GM21717 (cell line): Measurements from ENCODE around the gene KCNQ1.
A peak's percentile ranks its signal among the peaks of the same experiment; 100 is the strongest.

ENCODE experiments used
- ATAC-seq: cut with Tn5 transposase; IDR thresholded peaks from one replicate; pipeline ENCODE4 v1.9.1; 2021; ENCODE audit warnings: mild to moderate bottlenecking, moderate library complexity; ENCODE audit not compliant: unreplicated experiment

KCNQ1 gene, protein sequence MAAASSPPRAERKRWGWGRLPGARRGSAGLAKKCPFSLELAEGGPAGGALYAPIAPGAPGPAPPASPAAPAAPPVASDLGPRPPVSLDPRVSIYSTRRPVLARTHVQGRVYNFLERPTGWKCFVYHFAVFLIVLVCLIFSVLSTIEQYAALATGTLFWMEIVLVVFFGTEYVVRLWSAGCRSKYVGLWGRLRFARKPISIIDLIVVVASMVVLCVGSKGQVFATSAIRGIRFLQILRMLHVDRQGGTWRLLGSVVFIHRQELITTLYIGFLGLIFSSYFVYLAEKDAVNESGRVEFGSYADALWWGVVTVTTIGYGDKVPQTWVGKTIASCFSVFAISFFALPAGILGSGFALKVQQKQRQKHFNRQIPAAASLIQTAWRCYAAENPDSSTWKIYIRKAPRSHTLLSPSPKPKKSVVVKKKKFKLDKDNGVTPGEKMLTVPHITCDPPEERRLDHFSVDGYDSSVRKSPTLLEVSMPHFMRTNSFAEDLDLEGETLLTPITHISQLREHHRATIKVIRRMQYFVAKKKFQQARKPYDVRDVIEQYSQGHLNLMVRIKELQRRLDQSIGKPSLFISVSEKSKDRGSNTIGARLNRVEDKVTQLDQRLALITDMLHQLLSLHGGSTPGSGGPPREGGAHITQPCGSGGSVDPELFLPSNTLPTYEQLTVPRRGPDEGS

DNA sequence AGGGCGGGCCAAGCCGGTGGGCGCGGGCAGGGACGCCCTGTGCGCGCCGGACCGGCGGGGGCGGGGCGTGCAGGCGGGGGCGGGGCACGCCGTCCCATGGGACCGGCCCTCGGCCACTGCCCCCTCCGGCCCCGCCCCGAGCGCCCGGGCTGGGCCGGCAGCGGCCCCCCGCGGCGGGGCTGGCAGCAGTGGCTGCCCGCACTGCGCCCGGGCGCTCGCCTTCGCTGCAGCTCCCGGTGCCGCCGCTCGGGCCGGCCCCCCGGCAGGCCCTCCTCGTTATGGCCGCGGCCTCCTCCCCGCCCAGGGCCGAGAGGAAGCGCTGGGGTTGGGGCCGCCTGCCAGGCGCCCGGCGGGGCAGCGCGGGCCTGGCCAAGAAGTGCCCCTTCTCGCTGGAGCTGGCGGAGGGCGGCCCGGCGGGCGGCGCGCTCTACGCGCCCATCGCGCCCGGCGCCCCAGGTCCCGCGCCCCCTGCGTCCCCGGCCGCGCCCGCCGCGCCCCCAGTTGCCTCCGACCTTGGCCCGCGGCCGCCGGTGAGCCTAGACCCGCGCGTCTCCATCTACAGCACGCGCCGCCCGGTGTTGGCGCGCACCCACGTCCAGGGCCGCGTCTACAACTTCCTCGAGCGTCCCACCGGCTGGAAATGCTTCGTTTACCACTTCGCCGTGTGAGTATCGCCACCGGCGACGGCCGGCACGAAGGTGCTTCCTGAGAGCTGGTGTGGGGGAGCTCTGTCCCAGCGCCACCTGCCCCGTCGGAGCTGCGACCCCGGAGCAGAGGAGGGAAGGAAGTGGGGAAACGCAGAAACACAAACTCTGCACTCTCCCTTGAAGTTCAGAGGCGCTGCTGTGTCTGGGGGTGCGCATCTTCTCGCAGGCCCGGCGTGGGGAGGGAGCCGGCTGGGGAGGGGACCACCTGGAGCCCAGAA lies at the start of gene KCNQ1:
Gene KCNQ1 (plus strand): TSS at position 188 of the 925 bp plus-strand sequence. CDS start 91 bp downstream, at position 279.
- ATAC-seq, result no peak

DNA sequence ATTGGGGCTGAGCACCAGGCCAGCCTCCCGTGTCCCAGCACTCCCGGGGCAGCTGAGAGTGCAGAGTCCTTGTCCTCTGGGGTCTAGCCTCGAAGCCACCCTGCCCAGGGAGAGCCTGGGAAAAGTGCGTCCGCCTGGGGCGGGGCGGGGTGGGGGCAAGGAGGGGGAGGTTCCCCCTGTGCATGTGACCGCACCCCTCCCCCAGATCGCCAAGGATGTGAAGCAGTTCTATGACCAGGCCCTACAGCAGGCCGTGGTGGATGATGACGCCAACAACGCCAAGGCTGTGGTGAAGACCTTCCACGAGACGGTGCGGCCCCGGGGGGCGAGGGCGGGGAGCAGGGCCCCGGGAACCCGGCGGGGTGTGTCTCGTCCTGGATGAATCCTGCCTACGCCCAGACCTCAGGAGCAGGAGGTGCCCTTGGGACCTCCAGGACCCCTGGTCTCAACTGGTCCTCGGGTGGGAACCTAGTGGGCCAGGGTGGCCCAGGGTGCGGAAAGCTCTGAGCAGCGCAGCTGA lies 49.5 kb upstream of the KCNQ1 start:
- ATAC-seq, result no peak

GRCh38 chr11:2395856-2396255 lies 49.0 kb upstream of the KCNQ1 start:
- no peak for ATAC-seq

- ATAC-seq, result no peak
Measured at GRCh38 chr11:2396471-2396870, 48.3 kb upstream of the KCNQ1 start.

- ATAC-seq, result no peak
Measured at GRCh38 chr11:2397005-2397404, 47.8 kb upstream of the KCNQ1 start.

DNA sequence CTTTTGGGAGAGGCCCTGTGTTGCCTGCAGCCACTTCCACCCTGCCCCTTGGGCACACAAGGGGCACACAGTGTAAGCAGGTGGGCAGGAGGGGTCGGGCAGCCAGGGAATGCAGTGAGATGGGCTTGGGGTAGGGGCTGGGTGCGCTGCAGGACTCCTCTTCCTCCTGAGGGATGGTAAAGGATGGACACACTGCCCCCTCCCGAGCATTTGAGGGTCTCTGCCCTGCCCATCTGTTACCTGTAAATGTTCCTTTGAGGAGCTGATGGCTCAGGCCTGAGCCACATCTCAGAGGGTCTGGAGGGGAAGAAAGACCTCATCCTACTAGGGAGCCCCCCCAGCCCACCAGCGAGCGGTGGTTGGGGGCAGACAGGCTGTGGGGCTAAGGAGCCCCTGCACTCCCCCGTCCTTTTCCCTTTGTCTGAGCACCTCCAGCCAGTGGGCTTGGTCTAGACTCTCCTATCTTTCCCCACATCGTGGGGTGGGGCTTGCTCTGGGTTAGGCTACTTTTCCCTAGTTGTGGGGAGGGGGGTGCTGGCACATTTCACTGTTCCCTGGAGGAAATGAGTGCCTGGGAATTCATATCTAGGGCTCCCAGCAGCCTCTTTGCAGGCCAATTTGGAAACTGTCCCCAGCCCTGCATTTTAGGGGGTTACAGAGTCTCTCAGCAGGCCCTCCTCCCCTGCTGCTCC lies 46.0 kb upstream of the KCNQ1 start:
- ATAC-seq, result no peak

DNA sequence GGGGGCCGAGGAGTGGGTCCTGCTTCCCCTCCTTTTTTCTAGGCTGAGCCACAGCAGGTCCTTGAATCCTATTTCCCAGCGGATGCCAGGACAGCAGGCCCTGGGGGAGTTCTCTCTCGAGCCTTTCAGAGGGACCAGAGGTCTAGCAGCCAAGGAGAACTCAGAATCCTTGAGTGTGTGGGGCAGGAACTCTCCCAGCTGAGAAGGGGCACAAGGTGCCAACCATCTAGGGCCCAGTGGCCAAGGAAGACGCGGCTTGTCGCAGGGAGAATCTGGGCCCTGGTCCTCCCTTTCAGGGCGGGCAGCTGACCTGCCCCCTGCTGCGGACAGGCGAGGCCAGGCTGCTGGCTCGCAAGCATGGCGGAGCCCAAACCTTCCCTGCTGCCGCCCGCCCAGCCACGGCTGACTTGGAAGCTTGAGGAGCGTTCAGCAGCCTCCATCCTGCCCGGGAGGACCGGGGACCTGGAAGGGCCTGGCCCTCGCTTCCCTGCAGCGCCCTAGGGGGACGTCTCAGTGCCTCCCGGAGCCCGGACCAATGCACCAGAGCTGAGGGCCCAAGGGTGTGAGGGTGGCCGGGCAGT lies 45.2 kb upstream of the KCNQ1 start:
- ATAC-seq, result no peak

GRCh38 chr11:2400069-2400761 lies 44.6 kb upstream of the KCNQ1 start, which contains the start of gene TSSC4:
TSSC4 (plus strand) TSS chr11:2400750; CDS start chr11:2402634, 1,884 bp downstream.
- peak; percentile 70 for ATAC-seq

DNA sequence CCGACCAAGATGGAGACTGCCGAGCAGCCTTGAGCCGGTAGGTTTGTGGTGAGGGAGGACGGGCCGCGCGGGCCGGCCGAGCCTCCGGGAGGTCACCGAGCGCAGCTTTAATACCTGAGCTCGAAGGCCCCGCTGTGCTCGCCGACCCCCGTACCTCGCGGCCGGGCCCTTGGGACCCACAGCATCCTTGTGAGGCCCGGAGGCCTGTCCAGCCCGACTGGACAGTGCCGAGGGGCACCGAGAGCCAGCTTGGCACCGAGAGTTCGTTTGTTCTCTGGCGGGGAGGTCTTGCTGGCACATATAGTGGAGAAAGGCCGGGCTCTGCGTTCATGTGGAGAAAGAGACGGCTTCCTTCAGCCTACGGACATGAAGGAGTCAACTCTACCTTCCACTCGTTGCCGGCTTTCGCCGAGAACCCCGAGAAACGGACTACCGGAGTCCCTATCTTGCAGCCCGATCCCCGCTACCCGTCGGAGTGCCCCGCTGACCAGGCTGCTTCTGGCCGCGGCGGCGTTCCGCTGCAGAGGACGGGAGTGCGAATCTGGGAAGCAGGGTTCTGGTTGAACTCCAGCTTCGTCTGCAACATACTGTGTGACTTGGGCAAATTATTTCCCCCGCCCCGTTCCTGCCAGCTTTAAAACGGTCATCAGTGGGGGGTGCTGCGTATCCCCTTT lies 43.9 kb upstream of the KCNQ1 start:
- no peak for ATAC-seq

DNA sequence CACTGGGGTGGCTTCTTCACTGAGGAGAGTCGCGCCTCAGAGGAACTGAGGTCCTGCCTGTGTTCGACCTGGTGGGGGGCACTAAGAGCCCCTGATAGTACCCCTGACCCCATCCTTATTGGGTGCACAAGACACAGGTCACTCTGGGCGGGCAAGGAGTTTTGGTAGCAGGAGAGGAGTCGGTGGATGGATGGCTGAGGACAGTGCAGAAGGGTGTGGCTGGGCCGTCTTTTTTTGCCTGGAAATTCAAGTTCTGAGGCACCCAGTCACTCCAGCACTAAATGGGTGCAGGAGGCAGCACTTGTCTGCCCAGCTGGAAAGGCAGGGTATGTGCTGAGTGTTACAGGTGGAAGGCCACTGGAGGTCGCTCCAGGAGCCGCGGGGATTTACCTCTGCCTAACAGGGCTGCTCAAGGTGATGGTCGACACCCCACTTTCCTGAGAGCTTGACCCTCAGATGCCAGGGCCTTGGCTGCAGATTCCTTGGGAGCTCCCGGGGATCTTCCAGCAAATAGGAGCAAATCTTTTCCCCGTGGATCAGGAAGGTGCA lies 43.3 kb upstream of the KCNQ1 start:
- no peak for ATAC-seq

DNA sequence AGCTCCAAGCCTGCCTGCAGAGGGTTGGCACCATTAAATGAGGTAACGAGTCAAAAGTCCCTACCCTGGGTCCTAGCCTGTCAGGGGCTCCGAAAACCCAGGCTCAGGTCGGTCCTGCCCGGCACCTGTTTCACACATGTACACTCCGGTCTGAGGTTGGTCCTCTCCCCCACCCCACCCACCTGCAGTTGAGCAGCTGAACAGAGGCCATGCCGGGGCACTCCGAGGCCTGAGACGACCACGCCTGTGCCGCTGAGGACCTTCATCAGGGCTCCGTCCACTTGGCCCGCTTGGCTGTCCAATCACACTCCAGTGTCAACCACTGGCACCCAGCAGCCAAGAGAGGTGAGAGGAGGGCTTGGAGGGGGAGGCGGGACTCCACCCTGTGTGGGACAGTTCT lies 42.7 kb upstream of the KCNQ1 start:
- ATAC-seq, result no peak

DNA sequence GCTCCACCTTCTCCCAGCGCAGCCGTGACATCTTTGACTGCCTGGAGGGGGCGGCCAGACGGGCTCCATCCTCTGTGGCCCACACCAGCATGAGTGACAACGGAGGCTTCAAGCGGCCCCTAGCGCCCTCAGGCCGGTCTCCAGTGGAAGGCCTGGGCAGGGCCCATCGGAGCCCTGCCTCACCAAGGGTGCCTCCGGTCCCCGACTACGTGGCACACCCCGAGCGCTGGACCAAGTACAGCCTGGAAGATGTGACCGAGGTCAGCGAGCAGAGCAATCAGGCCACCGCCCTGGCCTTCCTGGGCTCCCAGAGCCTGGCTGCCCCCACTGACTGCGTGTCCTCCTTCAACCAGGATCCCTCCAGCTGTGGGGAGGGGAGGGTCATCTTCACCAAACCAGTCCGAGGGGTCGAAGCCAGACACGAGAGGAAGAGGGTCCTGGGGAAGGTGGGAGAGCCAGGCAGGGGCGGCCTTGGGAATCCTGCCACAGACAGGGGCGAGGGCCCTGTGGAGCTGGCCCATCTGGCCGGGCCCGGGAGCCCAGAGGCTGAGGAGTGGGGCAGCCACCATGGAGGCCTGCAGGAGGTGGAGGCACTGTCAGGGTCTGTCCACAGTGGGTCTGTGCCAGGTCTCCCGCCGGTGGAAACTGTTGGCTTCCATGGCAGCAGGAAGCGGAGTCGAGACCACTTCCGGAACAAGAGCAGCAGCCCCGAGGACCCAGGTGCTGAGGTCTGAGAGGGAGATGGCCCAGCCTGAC lies 41.7 kb upstream of the KCNQ1 start:
- ATAC-seq, result no peak

GRCh38 chr11:2404735-2405196 lies 40.0 kb upstream of the KCNQ1 start:
- ATAC-seq, result no peak

DNA sequence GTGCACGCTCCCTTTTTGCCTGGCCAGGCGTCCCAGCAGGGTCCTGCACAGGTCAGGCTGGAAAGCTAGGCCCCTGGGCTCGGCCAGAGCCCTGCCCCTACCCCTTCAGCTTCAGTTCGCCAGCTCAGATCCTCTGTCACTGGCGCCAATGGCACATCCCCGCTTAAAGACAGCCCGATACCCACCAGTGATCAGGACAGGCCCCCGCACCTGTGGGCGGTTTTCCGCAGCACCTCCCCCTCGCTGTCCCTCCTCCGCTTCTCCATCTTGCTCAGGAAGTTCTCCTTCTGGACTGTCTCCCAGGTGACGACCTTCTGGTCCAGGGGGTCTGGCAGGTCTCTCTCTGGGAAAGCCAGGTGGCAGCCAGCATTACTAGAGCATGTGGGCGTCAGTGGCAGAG lies 38.4 kb upstream of the KCNQ1 start:
- ATAC-seq, result no peak

DNA sequence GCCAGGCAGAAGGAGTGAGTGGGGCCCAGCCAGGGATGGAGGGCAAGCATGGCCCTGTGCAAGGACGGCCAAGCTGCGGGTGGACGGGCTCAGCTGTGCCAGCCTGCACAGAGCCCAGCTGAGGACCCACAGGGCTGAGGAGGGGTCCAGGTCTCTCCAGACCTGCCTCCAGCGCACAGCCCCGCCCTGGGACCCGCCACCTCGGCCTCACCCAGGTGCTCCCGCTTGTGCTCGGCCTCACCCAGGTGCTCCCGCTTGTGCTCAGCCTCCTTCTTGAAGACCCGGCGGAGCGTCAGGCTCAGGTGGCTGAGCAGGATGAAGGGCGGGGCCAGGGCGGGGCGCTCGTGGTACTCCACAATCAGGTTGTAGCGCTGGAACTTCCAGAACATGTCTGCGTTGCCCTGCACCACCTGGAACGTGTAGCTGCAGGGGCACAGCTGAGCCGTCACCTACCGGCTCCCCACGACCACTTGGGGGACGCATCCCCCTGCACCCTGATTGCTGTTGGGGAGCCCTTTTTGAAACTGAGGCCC lies 37.9 kb upstream of the KCNQ1 start:
- no peak for ATAC-seq

DNA sequence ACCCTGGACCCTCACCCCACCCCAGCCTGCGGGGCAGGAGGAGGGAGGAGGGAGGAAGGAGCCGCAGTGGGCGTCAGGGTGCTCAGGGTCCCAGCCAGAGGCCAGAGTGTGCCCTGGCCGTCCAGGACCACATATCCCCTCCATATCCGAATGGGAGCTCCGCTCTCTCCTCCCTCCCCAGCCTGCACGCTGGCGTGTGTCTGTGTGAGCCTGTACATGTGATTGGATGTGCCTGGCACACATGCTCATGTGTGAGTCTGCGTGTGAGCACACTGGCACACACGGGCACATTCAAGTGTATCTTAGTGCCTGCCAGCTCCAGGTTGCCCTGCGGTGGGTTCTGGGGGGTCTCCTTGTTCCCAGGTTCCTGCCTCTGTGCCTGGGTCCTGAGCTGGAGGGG lies 36.1 kb upstream of the KCNQ1 start:
- ATAC-seq, result no peak

GRCh38 chr11:2409126-2409525 lies 35.7 kb upstream of the KCNQ1 start:
- no peak for ATAC-seq
